ENCODE data around the gene GOLPH3.

The GOLPH3 gene

GRCh38 chr5:32170303-32171151, 3.6 kb downstream of the GOLPH3 start:
- no peak for TF ChIP-seq CTCF (IDR thresholded peaks at IDR 0.05; ENCODE audit: low read depth, low read length, missing control alignments)
- H3K4me3 ChIP-seq (ENCODE audit: low read depth, low read length), result no peak overlapping the region
- DNase-seq (ENCODE audit: low read depth), result no peak

- TF ChIP-seq CTCF (IDR thresholded peaks at IDR 0.05; ENCODE audit: low read depth, low read length, missing control alignments), result no peak
- H3K4me3 ChIP-seq (ENCODE audit: low read depth, low read length), result no peak overlapping the region
- DNase-seq (ENCODE audit: low read depth), result no peak
Measured at GRCh38 chr5:32168460-32169033, 5.6 kb downstream of the GOLPH3 start.

GRCh38 chr5:32165597-32165996, 8.5 kb downstream of the GOLPH3 start:
- DNase-seq (ENCODE audit: low read depth), result no peak
- TF ChIP-seq CTCF (IDR thresholded peaks at IDR 0.05; ENCODE audit: low read depth, low read length, missing control alignments), result no peak
- H3K4me3 ChIP-seq (ENCODE audit: low read depth, low read length), result no peak overlapping the region

- H3K4me3 ChIP-seq (ENCODE audit: low read depth, low read length), result peak overlapping the region; percentile 6; the same call in 1 of the 2 replicates
- DNase-seq (ENCODE audit: low read depth), result no peak
- no peak for TF ChIP-seq CTCF (IDR thresholded peaks at IDR 0.05; ENCODE audit: low read depth, low read length, missing control alignments)
Measured at GRCh38 chr5:32163785-32164184, 10.3 kb downstream of the GOLPH3 start.

- no peak for TF ChIP-seq CTCF (IDR thresholded peaks at IDR 0.05; ENCODE audit: low read depth, low read length, missing control alignments)
- DNase-seq (ENCODE audit: low read depth), result no peak
- H3K4me3 ChIP-seq (ENCODE audit: low read depth, low read length), result no peak overlapping the region
Measured at GRCh38 chr5:32163053-32163452, 11.1 kb downstream of the GOLPH3 start.

GRCh38 chr5:32160228-32160627, 13.9 kb downstream of the GOLPH3 start:
- TF ChIP-seq CTCF (IDR thresholded peaks at IDR 0.05; ENCODE audit: low read depth, low read length, missing control alignments), result no peak
- no peak for DNase-seq (ENCODE audit: low read depth)
- no peak overlapping the region for H3K4me3 ChIP-seq (ENCODE audit: low read depth, low read length)
